ENCODE results near the gene ANKFN1.
A peak's percentile ranks its signal among the peaks of the same experiment; 100 is the strongest.

The ANKFN1 gene

DNA sequence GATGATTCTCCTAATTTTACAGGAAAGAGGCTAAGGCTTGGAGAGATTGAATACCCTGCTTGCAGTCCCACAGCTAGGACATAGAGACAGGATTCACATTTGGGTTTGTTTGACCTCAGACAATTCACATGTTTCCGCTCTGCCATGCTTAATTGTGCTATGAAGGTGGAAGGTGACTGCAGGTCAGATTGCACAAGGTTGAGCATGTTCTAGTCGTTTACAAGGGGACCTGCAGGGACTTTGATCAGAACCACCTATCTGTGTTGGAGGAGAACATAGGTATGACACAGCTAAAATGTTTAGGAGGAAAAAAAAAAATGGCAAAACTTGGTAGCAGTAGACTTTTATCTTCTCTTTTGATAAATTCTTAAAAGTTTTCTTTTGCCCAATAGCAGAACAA is 4.9 kb upstream of the ANKFN1 start:
- DNase-seq (ENCODE audit: low spot score): no peak

DNA sequence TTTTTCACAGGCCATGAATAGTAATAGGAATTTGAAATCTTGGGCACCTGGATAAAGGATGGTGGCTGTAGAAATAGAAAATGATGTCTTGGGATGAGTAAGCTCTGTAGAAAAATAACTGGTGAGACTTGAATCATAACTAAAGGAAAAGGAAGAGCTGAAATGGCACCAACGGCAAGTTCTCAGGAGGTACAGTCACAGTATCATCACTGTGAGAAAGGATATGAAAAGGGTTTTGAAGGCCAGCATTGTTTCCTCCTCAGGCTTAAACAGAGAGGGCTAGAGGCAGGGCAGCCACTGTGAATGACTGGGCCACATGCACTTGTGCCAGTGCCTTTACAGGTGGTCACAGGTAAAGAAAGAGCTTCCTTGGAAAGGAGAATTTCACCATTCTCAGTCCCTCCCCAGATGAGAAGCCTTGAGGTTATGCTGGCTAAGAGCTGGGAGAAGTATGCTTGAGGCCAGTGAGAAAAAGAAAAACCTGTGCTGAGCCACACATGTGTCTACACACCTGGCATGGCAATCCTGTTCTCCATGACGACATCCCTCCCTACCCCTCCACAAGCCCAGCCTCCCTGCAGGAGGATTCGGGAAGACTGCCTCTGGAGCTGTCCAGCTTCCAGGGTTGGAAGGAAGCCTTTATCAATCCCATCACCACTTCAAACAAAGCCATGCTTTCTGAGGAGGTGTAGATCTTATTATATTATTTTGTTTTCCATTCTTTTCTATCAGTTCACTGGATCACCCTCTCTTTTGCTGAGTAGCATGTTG is 3.8 kb upstream of the ANKFN1 start:
- DNase-seq (ENCODE audit: low spot score): no peak

DNA sequence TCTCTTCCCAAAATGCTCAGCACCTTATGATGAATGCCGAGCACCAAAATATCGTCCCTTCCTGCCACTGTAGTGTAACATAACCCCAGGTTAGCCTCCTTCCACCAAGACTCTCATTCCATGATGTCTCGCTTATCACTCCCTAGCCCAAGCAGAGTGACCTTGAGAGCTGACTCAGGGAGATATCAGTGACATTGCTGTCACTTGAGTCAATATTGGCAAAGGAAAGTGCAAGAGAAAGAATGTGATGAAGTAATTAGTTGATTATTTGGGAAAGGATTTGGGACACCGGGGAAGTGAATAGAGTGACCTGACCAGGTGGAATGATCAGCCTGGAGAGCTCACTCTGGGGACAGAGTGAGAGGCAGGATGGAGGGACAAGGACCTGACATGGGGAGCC is 2.6 kb upstream of the ANKFN1 start:
- no peak for DNase-seq (ENCODE audit: low spot score)

DNA sequence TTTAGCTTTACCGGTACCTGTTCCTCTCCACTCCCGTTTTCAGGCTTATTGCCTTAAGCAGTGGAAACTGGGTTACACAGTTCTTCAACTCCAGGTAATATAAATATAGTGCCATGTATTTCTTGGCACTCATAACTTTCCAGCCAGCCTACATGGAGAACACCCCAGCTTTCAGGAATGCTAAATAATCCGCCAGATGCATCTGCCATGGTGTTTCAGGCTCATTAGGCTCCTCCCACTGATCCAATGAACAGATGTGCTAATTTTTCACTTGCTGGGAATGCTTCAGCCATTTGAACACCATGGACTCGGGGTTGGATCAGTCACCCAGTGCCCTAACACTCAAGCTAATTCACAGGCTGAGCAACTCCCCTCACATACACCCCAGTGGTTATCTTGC is 4.6 kb downstream of the ANKFN1 start:
- DNase-seq (ENCODE audit: low spot score): no peak

DNA sequence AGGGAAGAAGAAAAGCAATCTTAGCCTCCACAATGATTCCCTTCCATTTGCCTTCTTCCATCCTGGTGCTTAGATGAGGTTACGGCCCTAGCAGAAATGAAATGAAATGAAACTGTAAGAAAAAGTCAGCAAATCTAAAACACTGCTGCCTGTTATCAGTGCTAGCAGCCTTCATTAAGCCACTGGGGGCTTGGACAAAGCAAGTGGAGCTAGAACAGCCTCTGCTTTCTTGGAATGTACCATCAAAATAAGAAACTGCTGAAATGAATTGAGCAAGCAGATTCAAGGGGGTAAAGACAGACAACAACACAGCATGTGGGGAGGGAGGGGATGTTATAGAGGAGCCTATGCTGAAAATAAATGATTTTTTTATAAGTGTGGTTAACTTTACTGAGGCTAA is 5.1 kb downstream of the ANKFN1 start:
- DNase-seq (ENCODE audit: low spot score): no peak

DNA sequence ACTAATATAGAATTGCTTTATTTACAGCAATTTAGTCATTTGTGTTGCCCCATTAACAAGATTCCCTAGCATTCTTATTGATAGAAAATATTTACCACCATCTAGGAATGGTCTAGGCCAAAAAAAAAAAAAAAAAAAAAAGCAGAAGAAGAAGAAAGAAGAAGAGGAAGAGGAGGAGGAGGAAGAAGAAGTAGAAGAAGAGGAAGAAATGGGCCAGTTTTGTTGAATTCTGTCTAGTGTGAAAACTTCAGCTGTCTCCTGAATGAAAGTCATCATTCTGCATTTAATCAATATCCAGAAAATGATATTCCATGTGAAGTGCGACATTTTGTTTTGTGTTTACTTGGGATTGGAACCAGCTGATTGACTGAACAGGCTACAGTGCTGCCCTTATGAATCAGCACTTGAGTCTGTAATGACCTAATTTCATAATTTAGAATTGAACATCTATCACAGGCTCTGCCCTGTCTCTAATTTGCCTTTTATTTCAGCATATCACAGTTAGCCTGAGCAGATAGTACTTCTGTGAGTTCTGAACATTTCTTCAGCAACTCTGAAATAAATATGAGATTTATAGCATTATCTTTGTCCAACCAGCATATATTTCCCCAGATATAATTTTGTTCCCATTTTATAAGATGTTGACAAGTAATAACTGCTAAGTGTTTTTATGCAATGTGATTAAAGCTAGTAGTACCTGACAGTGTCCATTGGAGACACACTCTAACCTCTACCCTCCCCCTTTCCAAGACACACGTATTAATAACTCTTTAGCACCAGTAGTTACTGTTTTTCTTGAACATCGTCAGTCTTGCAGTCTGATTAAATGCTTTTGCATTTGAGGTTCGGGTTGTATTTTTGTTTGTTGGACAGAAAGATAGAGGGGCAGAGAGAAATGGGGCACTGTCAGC is 5.9 kb downstream of the ANKFN1 start:
- DNase-seq (ENCODE audit: low spot score): no peak

DNA sequence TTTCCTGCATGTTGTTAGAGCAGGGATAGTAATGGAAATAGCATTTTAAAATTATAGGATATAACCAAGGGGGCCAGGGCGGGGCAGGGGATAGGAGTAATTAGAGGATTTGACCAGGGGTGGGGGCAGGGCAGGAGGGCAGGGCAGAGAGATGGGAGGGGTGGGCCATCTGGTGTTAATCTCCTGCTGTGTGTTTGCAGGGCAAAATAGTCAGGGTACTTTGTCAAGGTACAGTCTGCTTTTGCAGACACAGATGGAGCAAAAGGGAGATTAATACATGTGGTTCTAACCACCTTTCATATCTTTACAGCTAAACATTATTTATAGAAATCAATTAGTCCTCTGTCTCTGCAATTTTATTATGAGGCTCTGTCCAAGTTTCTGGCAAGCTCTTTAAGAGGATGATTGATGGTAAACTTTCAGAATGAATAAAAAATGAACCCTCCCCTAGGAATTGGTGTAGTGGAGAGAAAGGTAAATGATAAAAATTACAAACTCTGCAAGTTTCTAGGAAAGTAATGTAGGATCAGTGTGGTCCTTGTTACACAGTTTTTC is 6.6 kb downstream of the ANKFN1 start:
- no peak for DNase-seq (ENCODE audit: low spot score)

DNA sequence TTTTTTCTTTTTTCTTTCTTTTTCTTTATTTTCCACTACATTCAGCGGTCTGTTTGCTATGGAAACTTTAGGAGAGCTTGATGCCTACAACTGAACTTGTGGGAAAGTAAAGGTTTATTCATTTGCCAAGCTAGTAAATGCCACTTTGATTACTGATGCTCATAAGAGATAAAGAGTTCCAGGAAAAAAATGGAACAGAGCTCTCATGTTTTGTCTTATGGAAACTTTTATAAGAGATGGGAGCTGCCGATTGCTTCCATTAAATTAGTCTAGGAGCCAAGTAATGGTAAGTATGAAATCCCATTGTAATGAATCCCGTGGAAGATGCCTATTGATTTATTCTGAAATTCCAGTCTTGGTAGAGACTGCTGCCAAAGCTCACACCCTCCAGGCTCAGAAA is 7.1 kb downstream of the ANKFN1 start:
- no peak for DNase-seq (ENCODE audit: low spot score)

DNA sequence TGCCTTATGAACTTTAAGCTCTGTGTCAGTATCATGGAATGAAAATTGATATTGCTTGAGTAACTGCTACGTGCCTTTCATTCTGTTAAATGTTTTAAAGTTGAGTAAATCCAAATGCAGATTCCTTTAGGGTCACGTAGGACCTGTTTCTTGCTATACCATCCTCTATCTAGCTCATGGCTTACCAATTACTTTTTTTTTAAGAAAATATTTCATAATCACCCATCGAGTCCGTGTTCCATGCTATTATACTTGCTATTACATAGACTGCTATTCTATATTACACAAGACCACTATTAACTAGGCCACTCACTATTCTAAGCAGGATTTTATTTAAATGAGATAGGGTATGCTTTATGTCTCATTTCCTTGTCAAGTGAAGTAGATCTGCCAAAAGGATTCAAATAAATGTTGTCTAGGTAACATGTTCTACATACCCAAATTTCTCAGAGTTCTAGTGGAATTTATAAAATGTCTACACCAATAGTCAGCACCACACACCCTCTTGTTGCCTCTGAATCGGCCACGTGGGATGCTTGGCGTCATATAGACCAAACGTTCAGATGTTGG is 11.9 kb downstream of the ANKFN1 start:
- no peak for DNase-seq (ENCODE audit: low spot score)

DNA sequence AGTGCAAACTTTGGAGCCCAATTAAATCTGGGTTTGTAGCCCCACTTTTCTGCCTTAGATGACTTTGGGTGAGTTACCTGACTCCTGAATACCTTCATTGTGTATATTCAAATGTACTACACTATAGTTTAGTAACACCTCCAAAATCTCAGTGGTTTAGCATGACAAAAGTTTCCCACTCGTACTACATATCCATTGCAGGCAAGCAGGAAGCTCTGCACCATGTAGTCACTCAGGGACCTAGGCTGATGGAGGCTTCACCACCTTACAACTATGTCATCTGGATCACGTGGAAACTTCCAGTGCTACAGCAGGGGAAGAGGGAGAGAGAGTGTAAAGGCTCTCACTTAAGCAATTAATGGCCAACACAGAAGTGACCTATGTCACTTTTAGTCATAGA is 14.2 kb downstream of the ANKFN1 start:
- no peak for DNase-seq (ENCODE audit: low spot score)

DNA sequence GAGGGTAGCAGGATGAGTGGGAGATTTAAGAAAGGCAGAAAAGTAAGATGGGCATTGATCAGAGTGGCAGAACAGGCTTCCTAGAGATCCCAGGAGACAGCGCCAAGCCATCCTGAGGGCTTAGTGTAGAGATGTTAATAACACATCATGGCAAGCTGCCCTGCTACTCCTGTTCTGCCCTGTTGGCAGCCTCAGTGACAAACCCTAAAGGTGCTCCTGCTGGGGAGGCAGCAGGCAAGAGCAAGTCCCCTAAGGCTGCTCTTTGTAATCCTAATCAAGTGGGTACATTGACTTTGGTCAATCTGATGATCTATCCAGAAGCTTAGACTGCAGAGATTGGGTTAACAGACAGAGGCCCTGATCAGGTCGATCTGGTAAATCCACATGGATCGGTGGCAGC is 16.3 kb downstream of the ANKFN1 start:
- DNase-seq (ENCODE audit: low spot score): no peak

DNA sequence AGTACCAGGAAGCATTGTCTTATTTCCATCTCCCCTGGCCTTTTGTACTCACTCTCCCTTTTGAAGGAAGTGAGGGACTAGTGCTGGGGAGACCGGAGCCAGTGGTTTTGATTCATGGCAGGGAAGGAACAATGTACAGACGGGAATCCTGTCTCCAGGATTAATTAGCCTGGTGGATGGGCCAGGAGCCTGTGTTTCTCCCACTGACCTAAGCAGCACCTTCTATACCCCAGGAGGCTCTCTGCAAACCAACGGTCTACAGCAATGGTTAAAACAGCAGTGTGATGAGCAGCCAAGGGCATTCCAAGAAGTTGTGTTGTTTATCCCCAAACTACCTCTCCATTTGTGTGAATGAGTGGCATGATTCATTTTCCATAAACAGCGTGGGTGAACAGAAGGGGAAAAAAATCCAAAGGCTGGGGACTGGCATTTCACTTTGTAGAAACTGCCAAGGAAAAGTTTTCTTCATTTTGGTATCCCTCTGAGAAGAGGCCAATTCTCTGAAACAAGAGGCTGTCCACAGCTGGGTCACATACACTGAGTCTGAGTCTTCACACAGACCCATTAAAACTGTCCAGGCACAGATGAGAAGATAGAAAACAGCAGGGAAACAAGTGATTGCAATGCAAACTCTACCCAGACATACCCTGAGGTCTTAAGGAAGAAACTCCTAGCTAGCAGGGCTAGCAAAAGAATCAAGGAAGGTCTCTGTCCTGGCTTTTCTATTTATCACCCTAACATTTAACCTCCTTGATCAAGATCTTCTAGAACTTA is 18.1 kb downstream of the ANKFN1 start:
- no peak for DNase-seq (ENCODE audit: low spot score)

DNA sequence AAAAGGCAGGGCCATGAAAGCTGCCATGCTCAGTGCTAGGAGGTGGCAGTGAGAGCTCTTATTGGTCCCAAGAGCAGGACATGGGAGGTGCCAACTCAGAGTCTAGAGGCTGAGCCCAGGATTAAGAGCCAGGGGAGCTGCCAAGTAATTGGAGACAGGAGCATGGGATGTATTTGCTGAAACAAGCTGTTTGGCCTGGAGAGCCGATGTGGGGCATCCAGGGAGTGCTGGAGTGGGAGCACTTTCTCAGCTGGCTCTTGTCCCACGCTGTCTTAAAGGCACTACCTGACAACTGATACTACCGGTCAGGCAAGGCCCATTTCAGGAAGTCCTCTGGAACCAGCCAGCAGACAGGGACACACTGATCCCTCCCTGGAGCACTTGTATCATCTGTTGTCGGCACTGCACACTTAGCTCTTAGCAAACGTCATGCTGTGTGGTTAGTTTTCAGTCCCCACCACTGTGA is 19.3 kb downstream of the ANKFN1 start:
- DNase-seq (ENCODE audit: low spot score): peak; percentile 68

DNA sequence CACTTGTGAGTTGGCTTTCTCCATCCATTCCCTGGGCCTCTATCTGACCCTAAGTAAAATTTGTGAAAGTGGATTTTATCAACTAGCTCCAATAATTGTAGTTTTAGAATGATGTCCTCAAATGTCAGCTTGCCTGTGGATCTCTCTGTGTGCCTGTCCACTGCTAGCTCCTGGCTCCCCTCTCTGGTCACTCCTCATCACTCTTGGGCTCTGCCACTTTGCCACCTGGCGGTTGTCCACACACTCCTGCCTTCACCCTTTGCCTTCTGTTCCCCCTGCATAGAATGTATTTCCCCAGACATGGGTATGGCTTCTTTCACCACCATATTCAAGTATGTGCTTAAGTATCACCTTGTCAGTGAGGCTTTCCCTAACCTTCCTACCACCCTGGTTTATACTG is 19.8 kb downstream of the ANKFN1 start:
- no peak for DNase-seq (ENCODE audit: low spot score)

DNA sequence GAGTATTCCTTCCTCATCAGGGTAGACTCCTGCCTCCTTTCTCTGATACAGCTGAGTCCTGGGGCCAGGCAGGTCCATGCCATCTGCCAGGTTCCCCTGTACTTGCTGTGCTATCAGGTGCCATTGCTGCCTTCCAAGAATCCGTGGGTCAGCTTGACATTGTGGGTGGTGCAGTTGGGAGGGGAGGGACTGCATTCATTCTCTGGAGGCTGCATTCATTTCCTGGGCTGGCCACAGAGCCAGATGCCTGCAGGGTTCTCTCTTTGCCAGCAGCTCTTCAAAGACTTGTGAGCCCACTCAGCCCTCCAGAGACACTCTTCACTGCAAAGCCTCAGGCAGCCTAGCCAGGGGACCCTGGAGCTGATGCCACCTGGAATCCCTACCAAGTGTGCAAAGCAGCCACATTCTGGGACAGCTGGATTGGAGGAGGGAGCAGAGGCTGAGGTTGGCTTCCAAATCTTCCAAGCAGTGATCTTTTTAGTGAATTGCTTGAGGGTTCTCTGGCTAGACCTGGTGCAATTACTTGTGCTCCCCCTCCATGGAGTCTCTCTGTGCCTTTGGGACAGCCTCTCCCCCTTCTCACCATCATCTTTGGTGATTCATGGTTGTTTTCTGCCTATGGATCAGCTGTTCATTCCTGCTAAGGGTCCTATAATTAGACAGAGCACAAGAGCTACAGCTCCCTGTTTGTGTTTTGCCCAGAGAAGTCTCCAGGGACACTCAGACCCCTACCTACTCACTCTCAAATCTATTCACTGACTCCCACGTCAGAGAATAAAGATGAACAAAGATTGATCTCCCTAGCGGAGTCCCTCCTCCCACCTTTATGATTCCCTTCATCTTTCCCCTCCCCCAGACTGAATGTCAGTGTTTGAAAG is 20.9 kb downstream of the ANKFN1 start:
- peak; percentile 61 for DNase-seq (ENCODE audit: low spot score)

DNA sequence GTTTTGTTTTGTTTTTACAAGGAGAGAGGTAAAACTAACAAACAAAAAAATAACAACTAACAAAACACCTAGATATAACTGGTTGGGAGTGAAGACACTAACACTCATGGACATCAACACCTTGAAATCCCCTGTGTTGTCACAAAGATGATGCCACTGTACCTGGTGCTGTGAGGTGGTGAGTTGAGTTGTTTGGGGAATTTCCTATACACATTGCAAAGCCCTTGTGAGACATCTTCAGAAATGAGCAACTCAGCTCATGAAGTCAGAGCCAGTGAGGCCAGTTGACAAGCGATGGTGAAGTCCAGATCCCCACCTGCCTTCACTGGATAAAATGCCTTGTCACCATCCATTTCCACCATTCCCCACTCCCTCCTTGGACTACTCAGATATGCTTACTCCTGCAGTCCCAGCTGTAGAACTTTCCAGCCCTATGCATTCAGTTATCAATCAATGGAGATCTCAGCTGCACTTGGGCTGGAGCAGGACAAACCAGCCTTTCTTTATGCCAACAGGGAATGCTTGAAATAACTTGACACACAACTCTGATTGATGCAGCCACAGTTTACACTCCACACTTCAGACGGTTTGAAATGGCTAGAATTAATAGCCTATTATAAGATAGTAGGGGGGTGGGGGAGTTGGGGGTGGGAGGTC is 22.2 kb downstream of the ANKFN1 start:
- DNase-seq (ENCODE audit: low spot score): no peak

DNA sequence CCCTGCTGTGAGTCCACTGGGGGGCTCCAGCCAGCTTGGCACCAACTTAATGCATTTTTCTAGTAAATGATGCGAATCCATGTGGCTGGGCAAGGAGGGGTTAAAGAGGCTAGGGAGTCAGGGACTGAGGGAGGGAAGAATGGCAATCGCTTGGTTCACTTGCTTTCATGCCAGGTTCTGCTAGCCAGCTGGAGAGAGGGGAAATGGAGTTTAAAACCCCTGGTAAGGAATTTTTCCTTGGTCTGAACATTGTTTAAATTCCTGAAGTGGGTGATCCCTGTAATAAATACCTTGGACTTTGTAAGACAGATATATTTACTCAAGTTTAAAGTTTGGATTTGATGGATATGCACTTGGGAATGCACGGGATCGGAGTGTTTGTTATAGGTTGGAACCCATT is 22.8 kb downstream of the ANKFN1 start:
- DNase-seq (ENCODE audit: low spot score): no peak

DNA sequence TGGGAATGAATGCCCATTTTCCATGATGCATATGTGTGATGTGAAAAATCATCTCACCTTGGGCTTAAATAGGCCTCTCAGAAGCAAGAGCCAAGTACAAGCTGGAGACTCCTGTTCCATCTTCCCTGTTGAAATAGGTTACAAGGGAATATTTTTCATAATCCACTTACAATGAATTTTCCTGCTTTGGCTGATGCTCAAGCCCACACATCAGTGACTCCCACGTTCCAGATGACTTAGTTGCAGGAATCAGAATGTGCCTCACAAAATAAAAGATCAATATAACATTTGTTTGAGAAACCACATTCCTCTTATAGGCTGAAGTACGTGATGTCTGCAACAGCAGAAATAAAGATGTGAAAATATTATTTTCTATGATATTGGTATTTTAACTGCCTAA is 24.1 kb downstream of the ANKFN1 start:
- no peak for DNase-seq (ENCODE audit: low spot score)

DNA sequence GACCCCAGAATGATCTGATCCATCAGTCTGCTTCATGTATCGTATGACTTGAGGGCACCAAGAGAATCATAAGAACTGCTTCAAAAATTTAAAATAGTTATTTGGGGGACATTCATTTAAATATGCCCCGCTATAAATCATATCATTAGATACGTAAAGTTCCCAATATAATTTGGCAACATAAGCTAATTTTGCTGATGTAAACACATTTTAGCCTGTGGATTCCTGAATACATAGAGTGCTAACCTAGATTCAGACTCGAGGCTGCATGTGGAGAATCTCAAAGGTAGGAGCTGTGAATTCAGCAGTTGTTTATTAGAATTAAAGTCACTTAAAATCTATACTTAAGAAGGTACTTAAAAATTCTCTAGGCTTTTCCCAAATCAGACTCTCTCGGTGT is 24.9 kb downstream of the ANKFN1 start:
- DNase-seq (ENCODE audit: low spot score): no peak

DNA sequence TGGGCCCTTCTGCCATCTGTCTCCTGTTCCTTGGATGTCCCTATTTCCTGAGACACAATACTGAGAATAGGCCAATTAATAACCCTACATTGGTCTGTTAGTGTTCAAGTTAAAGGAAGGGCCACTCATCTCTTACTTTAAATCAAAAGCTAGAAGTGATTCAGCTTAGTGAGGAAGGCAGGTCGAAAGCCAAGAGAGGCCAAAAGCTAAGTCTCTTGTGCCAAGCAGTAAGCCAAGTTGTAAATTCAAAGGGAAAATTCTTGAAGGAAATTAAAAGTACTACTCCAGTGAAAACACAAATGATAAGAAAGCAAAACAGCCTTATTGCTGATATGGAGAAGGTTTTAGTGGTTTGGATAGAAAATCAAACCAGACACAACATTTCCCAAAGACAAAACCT is 28.8 kb downstream of the ANKFN1 start:
- no peak for DNase-seq (ENCODE audit: low spot score)
